ENCODE measurements around the gene ZFAND5. TPM values are rescaled to one million over a fixed set of nuclear protein-coding genes. Genes with fewer than 3 reads are reported as not detected.

The ZFAND5 gene
- total and polyA plus RNA-seq, 4 donors, result 147 to 369 (median 169) TPM

- Histone ChIP-seq H3K9me3 (ENCODE audit: control insufficient read depth in 4 of 4, insufficient read depth in 3 of 4, low read length in 3 of 4) (peaks cover 0 to 1% (median 0%) of the 10 kb centered on the region in 4 donors), H3K9ac (ENCODE audit: insufficient read depth in 1 of 2, low read length in 2 of 2) (no peak overlapping the region), H3K27me3 (ENCODE audit: control insufficient read depth in 3 of 3, insufficient read depth in 3 of 3, low read length in 2 of 3) (no peaks in the 10 kb centered on the region), H3K4me1 (ENCODE audit: control insufficient read depth in 5 of 5, insufficient read depth in 5 of 5, low read length in 5 of 5) (peaks cover 0 to 54% (median 14%) of the 10 kb centered on the region in 5 donors), H3K4me3 (no peak overlapping the region), H3K27ac (ENCODE audit: low read depth in 1 of 2, low read length in 1 of 2) (peak overlapping the region in 1 of 2 donors; percentile 5), H3K36me3 (ENCODE audit: control insufficient read depth in 4 of 4, insufficient read depth in 4 of 4, low read length in 4 of 4) (peaks cover 12 to 58% (median 36%) of the 10 kb centered on the region in 4 donors)
- ATAC-seq (ENCODE audit: insufficient read depth, low FRiP score), result no peak
- peak; percentile 53 to 86 (median 85) for DNase-seq
- 17 to 31% methylated on average over 8 of the region's 8 CpGs for WGBS, 2 donors
- TF ChIP-seq CTCF (IDR thresholded peaks at IDR 0.05; ENCODE audit: control extremely low read depth, extremely low read depth), result no peak
These were observed 8.9 kb downstream of the ZFAND5 start for GRCh38 chr9:72356041-72356582.

- Histone ChIP-seq H3K9me3 (ENCODE audit: control insufficient read depth in 4 of 4, insufficient read depth in 3 of 4, low read length in 3 of 4) (peaks cover 0 to 1% (median 0%) of the 10 kb centered on the region in 4 donors), H3K4me3 (no peak overlapping the region), H3K36me3 (ENCODE audit: control insufficient read depth in 4 of 4, insufficient read depth in 4 of 4, low read length in 4 of 4) (peaks cover 12 to 54% (median 34%) of the 10 kb centered on the region in 4 donors), H3K4me1 (ENCODE audit: control insufficient read depth in 5 of 5, insufficient read depth in 5 of 5, low read length in 5 of 5) (peaks cover 0 to 44% (median 9%) of the 10 kb centered on the region in 5 donors), H3K9ac (ENCODE audit: insufficient read depth in 1 of 2, low read length in 2 of 2) (no peak overlapping the region), H3K27me3 (ENCODE audit: control insufficient read depth in 3 of 3, insufficient read depth in 3 of 3, low read length in 2 of 3) (no peaks in the 10 kb centered on the region), H3K27ac (ENCODE audit: low read depth in 1 of 2, low read length in 1 of 2) (no peak overlapping the region)
- no peak for DNase-seq
- no peak for ATAC-seq (ENCODE audit: insufficient read depth, low FRiP score)
- WGBS, 2 donors, result 88 to 91% methylated on average over 4 of the region's 4 CpGs
- TF ChIP-seq CTCF (IDR thresholded peaks at IDR 0.05; ENCODE audit: control extremely low read depth, extremely low read depth), result no peak
These were observed 9.9 kb downstream of the ZFAND5 start for GRCh38 chr9:72355153-72355552.

- WGBS, 2 donors, result 94% methylated on average over 1 of the region's 1 CpG
- H3K4me1 ChIP-seq (ENCODE audit: control insufficient read depth in 5 of 5, insufficient read depth in 5 of 5, low read length in 5 of 5), result peaks cover 0 to 40% (median 9%) of the 10 kb centered on the region in 5 donors
These were observed 10.3 kb downstream of the ZFAND5 start for GRCh38 chr9:72354704-72355103.

More at GRCh38 chr9:72354704-72355103, 10.3 kb downstream of the ZFAND5 start:
- Histone ChIP-seq H3K36me3 (ENCODE audit: control insufficient read depth in 4 of 4, insufficient read depth in 4 of 4, low read length in 4 of 4) (peaks cover 11 to 51% (median 30%) of the 10 kb centered on the region in 4 donors), H3K9ac (ENCODE audit: insufficient read depth in 1 of 2, low read length in 2 of 2) (no peak overlapping the region), H3K27me3 (ENCODE audit: control insufficient read depth in 3 of 3, insufficient read depth in 3 of 3, low read length in 2 of 3) (no peaks in the 10 kb centered on the region), H3K27ac (ENCODE audit: low read depth in 1 of 2, low read length in 1 of 2) (no peak overlapping the region), H3K4me3 (no peak overlapping the region), H3K9me3 (ENCODE audit: control insufficient read depth in 4 of 4, insufficient read depth in 3 of 4, low read length in 3 of 4) (peaks cover 0 to 1% (median 0%) of the 10 kb centered on the region in 4 donors)
- no peak for ATAC-seq (ENCODE audit: insufficient read depth, low FRiP score)
- no peak for TF ChIP-seq CTCF (IDR thresholded peaks at IDR 0.05; ENCODE audit: control extremely low read depth, extremely low read depth)
- no peak for DNase-seq
